HG03103 (cell line): ENCODE data around the gene KRTAP10-2.

Experiments
- ATAC-seq: cut with Tn5 transposase; IDR thresholded peaks from one replicate; pipeline ENCODE4 v1.9.1; 2021; ENCODE audit warnings: low read depth; ENCODE audit not compliant: unreplicated experiment

KRTAP10-2 gene

DNA sequence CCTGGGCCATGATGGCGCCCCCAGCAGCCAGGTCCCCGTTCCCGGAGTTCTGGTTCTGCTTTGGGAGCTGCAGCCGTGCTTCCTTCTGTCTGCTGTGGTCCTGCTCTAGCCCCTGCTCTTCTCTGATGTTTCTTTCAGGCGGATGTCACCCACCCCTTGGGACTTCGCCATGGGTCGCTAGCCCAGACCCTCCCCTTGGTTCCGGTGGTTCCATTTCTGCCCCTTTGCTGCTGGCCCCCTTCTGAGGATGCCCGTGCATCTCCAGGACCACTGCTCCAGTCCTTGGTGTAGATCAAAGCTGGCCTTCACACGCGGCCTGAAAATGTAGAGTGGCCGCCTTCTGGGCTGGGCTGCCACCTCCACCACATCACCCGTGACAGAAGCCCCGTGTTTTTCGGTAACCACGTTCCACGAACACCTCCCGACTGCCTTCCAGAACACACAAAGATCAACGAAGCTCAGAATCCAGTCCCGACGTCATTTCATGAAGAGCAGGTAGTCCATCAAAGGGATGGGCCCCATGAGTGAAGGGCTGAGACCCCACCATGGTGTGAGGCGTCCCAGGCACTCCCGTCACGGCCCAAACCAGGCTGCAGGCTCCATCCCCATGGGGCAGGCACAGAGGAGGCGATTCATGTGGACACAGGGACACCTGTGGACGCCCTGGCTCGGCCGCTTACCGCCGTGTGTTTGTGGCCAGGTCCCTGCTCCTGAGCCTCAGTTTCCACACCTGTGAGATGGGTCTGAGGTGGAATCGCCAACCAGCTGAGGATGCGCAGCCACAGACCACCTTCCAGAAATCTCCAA, 35.7 kb downstream of the KRTAP10-2 start:
- no peak for ATAC-seq

DNA sequence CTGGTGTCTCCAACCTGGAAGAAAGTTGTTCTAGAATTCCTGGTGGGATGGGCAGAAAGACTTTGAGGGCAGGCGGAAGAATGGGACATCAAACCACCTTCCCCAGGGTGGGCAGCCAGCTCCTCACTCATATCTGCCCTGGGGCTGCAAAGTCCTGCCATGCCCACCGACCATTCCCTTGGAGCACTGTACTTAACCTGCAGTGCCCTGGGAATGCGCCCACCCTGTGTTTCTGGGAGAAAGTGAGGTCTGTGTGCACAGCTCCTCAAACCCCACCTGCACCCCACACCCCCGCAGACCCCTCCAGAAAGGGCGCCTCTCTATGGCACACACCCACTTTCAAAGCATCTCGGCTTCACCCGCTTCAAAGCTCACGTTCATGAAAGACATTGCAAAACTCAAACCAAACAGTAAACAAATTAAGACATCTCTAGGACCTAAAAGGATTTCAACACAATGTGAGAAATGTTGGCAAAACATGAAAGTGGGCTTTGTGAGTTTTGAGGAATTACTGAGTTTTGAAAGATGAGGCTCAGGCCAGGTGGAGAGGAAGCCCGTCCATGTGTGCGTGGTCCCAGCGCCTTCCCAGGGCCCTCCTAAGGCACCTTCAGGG, 36.5 kb downstream of the KRTAP10-2 start:
- no peak for ATAC-seq

DNA sequence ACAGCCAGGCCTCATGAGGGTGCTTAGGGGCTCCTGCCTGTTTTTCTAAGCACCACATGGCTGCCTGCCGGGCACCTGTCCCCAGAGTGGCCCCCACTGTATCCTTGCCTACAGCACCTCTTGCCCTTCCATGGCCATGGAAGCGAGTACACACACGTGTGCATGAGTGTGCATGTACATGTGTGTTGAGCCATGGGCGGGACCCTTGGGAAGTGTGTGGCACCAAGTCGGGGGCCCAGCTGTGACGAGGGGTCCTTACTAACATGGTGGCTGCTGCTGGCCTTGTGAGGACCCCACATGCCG, 37.1 kb downstream of the KRTAP10-2 start:
- no peak for ATAC-seq

DNA sequence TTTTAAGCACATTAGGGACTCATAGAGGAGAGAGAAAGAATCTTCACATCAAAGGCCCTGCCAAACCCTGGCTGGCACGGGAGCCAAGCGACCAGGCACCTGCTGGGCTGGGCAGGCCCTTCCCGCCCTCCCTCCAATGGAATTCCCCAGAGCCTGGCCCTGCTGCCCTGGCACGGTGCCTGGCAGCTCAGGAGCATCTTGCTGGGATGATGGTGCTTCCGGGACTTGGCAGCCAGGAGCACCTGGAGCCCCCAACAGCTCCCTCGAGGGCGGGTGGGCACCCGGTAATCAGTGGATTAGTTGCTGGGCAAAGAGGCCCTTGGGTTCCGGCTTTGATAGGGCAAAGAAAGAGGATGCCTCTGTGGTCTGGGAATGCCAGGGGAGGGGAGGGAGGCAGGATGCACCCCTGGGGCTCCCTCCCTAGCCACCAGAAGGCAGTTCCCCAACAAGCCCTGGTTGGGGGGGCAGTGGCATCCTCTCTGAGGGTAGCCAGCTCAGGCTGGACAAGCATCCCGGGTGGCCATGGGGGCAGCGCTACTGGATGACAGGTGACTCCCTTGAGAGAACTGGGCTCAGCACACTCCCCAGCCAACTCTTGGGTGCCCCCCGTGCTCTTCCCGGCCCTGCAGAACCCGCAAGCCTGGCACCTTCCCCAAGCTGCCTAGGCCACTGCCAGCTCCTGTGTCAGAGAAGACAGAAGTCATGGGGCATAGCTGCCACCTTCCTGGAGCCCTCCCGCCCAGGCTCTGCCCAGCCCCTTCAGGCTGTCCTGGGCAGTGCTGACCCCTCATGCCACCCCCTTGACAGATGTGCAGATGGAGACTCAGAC, 37.7 kb downstream of the KRTAP10-2 start:
- no peak for ATAC-seq

DNA sequence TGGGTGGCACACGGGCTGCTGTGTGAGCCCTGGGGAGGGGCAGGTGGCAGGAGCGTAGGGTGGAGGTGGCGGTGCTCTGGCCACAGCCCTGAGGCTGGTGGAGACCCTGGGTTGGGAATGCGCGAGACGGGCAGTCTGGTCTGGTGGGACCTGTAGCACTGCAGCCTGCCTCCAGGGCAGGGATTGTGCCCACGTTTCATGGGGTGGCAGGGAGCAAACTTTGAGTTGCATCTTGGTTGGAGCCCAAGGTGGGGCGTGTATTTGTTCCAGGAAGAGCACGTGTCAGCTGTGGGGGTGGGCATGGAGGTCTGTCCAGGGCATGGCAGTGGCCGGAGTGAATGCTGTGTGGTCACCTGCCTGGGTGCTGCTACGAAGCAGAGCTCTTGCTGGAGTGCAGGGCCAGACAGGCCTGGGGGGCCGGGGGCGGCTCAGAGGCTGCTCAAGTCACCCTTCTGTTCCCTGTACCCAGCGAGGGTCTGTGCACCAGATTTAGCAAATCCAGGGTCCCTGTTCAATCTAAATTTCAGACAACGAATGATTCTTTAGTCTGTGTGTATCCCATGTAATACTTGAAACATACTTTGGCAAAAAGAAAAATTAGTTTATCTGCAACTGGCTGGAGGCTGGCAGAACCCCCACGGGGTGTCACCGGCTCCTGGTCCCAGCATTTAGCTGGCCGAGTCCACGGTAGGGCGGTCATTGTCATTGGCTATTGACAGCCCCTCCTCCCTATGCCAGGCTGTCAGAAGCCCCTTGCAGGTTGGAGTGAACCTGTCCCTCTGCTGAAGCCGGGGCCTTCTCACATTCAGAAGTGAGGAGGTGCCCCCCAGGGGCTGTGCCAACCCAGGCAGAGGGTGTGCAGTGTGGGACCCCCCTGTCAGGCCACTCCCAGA, 38.6 kb downstream of the KRTAP10-2 start:
- no peak for ATAC-seq

DNA sequence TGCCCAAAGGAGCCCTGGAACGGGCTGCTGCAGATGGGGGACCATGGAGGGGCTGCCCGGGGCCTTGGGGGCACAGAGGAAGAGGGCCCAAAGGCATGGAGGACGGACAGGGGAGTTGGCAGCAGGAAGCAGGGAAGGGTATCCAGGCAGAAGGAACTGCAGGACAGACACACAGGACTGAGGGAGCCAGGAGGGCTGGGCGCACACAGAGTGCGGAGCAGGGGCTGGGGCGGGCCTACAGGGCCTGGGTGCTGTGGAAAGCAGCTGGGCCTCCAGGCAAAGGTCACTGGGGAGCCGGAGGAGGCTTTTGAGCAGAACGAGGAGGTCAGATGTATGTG, 39.4 kb downstream of the KRTAP10-2 start:
- ATAC-seq, result no peak

DNA sequence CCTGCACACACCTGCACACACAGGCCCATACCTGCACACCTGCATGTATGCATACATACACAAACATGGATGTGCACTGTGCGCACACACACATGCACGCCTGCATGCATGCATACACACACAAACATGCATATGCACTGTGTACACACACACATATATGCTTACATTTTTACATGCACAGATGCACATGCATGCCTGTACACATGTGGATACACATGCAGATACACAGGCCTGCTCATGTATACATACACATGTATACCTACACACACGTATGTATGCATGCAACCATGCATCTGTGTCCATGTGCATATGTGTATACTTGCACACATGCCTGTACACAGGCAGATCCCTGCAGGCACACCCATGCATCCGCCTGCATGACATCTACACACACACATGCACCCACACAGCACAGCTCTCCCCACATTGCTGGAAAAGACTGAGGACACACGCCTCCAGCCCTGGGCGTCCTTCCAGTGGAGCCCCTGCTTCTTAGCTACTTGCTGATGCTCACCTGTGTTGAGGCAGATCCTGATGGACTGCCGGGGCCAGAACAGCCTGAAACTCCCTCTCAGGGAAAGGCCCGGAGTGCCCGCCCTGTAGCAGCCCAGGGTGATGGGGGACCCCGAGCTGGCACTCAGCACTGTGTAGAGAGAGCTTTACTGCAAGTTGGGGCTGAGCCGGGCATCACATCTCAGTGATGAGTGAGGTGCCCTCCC, 39.9 kb downstream of the KRTAP10-2 start:
- no peak for ATAC-seq

DNA sequence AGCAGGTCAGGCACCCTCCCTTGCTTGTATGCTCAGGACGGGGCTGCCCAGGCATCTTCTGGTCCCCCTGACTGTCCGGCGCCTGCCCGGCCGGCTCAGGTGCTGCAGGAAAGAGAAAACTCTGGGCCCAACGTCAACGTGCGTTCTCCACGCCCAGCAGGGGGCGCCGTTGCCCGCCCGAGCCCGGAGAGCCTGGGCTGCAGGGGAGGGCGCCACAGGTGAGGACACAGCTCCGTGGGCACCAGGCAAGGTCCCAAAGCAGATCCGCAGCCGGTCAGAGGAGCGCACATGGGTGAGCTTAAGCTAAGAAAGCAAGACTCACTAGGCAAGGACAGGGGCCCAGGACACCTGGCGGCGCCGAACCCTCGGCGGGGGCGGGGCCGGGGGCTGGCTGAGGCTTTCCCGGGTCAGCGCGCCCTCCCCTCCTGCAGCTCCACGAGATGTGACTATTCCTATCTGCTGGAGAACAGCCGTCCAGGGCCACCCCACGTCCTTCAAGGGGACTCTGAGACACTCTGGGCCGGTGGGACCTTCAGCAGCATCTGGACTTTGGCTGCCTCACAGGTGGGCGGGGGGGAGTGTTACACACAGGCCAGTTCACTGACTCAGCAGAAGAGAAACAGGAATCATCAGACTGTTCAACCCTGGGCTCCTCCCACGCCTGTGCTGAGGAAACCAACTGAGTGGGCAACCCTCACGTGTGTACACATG, 40.6 kb downstream of the KRTAP10-2 start:
- no peak for ATAC-seq

DNA sequence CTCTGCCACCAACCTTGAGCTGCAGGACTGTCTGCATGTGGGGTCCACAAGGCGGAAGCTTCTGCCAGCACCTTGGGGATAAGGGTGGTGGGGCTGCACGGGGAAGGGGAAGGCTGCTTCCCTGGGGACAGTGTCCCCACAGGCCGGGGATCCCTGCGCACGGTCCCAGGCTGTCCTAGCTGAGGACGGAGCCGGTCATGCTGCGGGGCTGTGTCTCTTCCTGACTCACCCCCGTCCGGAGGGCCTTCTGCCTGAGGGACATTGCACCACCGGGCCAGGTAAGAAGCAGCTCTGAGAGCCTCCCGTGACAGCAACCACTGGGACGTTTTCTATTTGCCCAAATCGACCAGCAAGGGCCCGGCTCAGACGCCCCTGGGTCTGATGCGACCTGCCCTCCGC, 41.2 kb downstream of the KRTAP10-2 start:
- ATAC-seq, result no peak

DNA sequence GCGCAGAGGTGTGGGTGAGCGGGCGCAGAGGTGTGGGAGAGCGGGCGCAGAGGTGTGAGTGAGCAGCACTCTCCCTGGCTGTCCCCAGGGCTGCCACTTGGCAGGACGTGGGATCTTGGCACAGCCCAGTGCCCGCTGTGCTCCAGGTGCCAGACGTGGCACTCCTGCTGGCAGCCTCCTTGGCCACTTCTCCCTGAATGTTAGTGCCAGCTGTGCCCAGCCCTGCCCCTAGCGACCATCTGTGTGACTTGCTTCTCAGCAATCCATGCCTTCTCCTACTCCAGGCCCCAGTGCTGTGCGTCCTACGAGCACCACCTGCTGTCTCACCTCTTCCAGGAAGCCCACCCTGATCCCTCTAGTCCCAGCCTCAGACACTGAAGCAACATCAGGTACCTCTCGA, 41.8 kb downstream of the KRTAP10-2 start:
- ATAC-seq, result no peak

DNA sequence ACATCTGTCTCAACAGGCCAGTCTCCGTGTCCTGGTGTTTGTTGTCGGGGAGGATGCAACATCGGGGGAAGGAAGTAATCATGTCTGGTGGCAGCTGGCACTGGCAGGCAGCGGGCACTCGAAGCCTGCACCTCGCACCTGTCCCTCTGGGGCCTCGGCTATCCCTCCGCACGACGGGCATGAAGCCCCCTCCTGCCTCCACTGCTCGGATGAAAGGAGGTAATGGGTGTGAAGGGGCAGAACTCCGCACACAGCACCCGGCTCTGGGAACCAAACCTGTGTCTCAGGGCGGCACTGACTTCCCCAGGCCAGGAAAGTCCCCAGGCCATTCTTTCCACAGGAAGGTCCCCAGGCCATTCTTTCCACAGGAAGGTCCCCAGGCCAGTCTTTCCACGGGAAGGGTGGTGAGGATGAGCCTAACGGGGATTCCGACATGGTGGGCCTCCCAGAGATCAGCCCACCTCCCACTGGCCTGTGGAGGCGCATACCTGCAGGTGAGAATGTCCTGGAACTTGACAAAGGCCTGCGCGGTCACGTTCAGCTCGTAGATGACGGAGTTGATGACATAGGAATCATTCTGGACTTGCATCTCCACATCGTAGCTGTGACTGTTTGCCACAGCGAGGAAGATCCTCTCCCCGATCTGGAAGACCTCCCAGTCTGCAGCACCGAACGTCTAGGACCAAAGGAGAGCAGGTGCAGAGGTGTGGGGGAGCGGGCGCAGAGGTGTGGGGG, 42.4 kb downstream of the KRTAP10-2 start:
- ATAC-seq, result no peak

DNA sequence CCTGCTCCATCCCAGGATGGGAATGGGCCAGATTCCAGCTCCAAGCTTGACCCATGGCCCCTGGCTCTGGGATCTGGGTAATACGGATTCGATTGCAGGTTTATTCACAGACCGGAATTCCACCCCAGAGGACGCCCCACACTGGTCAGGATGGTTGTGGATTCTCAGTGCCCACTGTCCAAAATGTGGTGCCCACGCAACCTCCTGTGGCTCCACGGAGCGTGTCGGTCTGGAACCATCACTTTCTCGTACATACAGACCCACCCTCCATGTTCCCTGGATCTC, 42.9 kb downstream of the KRTAP10-2 start:
- no peak for ATAC-seq

DNA sequence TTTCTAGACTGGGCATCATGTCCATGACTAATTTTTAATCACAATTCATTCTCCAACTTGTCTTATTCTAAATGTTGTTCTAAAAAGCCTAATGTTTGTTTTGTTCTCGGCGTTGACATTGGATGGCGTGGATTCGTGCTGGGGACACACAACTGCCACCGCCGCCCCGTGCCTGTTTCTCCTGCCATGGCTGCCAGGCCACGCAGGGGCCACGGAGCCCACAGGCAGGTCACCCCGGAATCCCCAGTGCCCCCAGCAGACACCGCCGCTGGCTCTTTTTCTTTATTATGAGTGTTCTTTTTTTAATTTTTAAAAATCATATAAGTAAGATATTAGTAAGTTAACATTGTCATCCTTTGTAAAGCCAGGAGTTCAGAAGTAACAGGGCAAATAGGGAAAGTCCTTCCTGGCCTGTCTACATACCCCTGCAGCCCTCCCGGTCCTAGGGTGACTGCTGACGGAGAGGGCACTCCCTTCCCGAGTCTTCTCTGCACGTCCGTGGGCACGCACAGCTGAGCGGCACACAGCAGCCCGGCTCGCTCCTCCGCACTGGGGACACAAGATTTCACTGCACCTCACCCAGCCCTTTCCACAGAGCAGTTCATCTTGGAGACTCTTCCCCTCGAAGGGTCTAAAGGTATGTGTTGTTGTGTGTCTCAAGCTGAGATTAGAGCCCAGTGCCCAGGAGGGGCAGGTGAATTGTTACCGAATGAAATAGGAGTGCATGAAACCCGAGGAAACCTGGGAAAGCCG, 43.5 kb downstream of the KRTAP10-2 start:
- no peak for ATAC-seq

DNA sequence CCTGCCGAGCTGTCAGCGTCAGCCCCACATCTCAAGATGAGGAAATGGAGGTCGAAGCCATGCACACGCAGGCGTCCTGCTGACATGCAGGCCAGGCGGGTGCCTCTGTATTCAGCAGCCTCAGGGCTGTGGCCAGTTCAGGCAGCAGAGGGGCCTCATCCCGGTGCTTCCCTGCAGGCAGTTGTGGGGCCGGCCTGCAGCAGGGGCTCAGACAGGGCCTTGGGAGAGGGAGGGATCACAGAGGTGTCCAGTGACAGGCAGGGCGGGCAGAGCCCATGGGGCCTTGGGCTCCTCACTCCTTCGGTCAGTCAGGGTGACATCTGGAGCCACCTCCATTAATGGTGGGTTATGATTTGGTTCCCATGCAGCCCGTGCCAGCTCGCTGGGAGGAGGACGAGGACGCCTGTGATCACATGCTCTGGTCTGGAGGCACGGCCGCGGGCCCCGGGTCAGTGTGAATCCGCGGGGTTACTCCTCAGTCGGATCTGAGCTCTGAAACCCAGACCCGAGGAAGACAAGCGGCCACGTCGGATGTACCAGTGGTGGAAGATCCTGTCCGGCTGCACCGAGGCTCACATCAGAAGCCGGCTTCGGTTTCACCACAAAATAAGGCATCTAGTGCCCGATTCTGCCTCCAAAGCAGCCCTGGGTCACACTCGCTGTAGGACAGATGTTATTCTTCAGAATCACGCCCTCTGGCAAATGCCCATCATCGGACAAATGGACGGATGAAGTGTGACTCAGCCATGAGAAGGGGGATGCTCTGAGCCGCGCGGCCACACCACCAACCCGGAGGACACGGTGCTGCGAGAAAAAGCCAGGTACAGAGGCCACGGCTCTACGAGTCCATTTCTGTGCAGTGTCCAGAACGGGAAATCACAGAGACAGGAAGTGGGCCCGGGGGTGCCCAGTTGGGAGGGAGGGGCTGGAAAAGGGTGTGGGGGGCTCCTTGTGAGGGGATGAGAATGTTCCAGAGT, 44.7 kb downstream of the KRTAP10-2 start:
- no peak for ATAC-seq

DNA sequence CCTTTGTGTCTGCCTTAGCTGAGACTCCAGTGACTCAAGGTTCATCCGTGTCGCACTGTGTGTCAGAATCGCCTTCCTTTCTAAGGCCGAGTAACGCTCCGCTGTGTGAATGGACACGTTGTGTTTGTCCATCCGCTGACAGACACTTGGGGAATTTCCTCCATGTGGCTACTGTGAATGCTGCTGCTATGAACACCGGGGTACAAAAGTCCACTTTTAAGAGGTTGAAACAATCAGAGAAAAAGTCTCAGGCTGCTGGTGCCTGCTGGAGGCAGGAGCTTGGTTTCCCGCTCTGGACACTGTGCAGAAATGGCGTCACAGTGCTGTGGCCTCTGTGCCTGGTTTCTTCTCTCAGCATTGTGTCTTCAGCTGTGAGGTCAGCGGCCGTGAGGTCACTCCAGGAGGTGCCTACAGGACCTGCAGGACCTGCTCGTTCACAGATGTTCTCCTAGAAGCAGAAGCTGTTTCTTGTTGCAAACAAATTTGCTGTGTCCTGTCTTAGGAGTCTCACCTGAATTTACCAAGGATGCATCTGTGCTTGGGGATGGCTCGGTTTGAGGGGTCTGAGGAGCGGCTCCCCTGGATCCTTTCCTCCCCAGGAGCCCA, 45.5 kb downstream of the KRTAP10-2 start:
- ATAC-seq, result no peak

DNA sequence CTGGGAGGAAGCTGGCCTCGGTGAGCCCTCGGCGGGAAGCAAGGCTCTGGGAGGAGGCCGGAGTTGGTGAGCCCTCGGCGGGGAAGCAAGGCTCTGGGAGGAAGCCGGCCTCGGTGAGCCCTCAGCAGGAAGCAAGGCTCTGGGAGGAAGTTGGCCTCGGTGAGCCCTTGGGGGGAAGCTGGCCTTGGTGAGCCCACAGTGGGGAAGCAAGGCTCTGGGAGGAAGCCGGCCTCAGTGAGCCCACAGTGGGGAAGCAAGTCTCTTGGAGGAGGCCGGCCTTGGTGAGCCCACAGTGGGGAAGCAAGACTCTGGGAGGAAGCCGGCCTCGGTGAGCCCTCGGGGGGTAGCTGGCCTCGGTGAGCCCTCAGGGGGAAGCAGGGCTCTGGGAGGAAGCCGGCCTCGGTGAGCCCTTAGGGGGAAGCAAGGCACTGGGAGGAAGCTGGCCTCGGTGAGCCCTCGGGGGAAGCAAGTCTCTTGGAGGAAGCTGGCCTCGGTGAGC, 47.4 kb downstream of the KRTAP10-2 start:
- ATAC-seq, result no peak
